ENCODE results near the gene ARID3C. TPM values are rescaled to one million over a fixed set of nuclear protein-coding genes. Genes with fewer than 3 reads are reported as not detected.

The ARID3C gene
- total RNA-seq, 4 donors from 2014 or later = 0.34 to 2.0 (median 0.50) TPM

DNA sequence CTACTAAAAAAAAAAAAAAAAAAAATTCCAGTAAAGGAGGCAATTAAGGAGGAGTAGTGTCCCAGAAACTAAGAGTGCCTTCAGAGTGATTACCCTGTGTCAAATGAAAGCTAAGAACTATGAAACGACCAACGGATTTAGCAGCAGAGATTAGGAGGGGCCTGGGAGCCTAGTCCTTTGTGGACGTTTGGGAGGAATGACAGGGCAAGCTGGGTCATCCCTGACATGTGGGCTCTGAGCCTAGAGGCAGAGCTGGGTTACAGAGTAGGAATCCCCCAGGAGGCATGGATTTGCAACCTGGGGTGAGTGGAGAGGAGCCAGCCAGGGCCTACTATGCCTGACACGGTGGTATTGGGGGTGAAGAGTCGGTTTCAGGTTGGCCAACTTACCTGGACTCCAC, 4.3 kb upstream of the ARID3C start:
- H3K4me3 ChIP-seq = no peak overlapping the region
- no peaks in the 10 kb centered on the region for H3K9me3 ChIP-seq
- H3K27ac ChIP-seq = no peak overlapping the region
- peaks cover 2% of the 10 kb centered on the region for H3K36me3 ChIP-seq
- peaks cover 37% of the 10 kb centered on the region for H3K4me1 ChIP-seq
- no peak for DNase-seq (ENCODE audit: low spot score in 2 of 2)
- H3K27me3 ChIP-seq = peaks cover 28% of the 10 kb centered on the region
- 65% methylated on average over 5 of the region's 5 CpGs for WGBS
- TF ChIP-seq POLR2A (IDR thresholded peaks at IDR 0.05) (no peak), EP300 (IDR thresholded peaks at IDR 0.05) (no peak), POLR2AphosphoS5 (IDR thresholded peaks at IDR 0.05) (no peak)
- TF ChIP-seq, protein P1, sequence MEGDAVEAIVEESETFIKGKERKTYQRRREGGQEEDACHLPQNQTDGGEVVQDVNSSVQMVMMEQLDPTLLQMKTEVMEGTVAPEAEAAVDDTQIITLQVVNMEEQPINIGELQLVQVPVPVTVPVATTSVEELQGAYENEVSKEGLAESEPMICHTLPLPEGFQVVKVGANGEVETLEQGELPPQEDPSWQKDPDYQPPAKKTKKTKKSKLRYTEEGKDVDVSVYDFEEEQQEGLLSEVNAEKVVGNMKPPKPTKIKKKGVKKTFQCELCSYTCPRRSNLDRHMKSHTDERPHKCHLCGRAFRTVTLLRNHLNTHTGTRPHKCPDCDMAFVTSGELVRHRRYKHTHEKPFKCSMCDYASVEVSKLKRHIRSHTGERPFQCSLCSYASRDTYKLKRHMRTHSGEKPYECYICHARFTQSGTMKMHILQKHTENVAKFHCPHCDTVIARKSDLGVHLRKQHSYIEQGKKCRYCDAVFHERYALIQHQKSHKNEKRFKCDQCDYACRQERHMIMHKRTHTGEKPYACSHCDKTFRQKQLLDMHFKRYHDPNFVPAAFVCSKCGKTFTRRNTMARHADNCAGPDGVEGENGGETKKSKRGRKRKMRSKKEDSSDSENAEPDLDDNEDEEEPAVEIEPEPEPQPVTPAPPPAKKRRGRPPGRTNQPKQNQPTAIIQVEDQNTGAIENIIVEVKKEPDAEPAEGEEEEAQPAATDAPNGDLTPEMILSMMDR (IDR thresholded peaks at IDR 0.05) = no peak

DNA sequence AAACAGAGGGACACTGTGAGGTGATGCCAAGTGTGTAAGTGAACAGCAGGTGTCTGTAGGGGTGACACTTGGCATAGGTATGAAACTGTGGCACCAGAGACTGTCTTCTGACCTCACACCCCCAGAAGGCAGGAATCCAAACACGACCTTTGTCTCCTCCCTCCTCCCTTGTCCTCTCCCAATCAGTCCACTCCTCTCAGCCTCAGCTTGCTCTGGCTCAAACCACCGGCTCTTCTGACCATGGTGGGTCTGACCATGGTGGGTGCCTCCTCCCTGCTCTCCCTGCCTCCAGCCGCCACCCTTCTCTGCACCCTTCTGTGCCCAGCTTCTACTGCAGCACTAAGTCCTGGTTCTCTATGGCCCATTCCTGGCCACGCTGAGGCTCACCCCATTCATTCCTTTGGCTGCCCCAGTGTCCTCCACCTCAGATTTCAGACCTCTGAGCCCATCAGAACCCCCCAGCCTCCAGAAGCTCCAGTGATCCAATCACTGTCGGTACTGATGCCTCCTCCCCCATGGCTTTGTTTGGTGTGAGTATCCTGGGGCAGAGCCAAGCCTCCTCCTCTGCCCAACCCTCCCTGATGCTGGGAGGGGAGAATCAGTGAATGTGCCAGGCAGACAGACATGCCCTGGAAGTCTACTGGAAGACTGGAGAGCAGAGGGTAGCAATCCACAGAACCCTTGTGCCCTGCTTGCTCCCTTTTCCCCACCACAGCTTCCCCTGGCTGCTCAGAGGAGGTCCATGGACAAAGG, 1.7 kb upstream of the ARID3C start:
- 29% methylated on average over 5 of the region's 5 CpGs for WGBS
- Histone ChIP-seq H3K4me3 (no peak overlapping the region), H3K4me1 (peaks cover 20% of the 10 kb centered on the region), H3K27ac (no peak overlapping the region), H3K27me3 (peaks cover 53% of the 10 kb centered on the region), H3K36me3 (peaks cover 2% of the 10 kb centered on the region), H3K9me3 (no peaks in the 10 kb centered on the region)
- no peak for DNase-seq (ENCODE audit: low spot score in 2 of 2)
- TF ChIP-seq EP300 (IDR thresholded peaks at IDR 0.05) = no peak
- no peak for TF ChIP-seq POLR2AphosphoS5 (IDR thresholded peaks at IDR 0.05)
- TF ChIP-seq POLR2A (IDR thresholded peaks at IDR 0.05) = no peak
- TF ChIP-seq, protein P1 (IDR thresholded peaks at IDR 0.05) = no peak

DNA sequence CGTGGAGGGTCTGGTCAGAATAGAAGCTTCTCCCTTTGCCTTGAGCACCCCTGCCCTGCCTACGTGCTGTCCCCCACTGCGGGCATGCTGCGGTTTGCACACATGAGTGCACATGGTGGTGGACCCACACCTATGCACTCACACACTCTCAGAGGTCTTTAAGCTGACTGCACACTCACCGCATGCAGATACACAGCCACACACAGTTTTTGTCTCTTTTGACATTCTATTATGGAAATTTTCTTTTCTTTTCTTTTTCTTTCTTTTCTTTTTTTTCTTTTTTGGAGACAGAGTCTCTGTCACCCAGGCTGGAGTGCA, 584 bp upstream of the ARID3C start:
- TF ChIP-seq EP300 (IDR thresholded peaks at IDR 0.05) (no peak), POLR2AphosphoS5 (IDR thresholded peaks at IDR 0.05) (no peak), POLR2A (IDR thresholded peaks at IDR 0.05) (no peak)
- TF ChIP-seq, protein P1 (IDR thresholded peaks at IDR 0.05) = no peak
- 41% methylated on average over 5 of the region's 5 CpGs for WGBS
- peaks cover 20% of the 10 kb centered on the region for H3K4me1 ChIP-seq
- no peak overlapping the region for H3K27ac ChIP-seq
- no peak for DNase-seq (ENCODE audit: low spot score in 2 of 2)
- peak overlapping the region; percentile 50 for H3K4me3 ChIP-seq
- H3K36me3 ChIP-seq = no peaks in the 10 kb centered on the region
- no peaks in the 10 kb centered on the region for H3K9me3 ChIP-seq
- peaks cover 64% of the 10 kb centered on the region for H3K27me3 ChIP-seq

GRCh38 chr9:34627716-34628655, 880 bp downstream of the ARID3C start:
- no peaks in the 10 kb centered on the region for H3K36me3 ChIP-seq
- WGBS = 71% methylated on average over 20 of the region's 20 CpGs
- peak overlapping the region; percentile 50 for H3K4me3 ChIP-seq
- no peak for TF ChIP-seq EP300 (IDR thresholded peaks at IDR 0.05)
- no peak for TF ChIP-seq POLR2AphosphoS5 (IDR thresholded peaks at IDR 0.05)
- TF ChIP-seq, protein P1 (IDR thresholded peaks at IDR 0.05) = no peak
- no peak for TF ChIP-seq POLR2A (IDR thresholded peaks at IDR 0.05)
- no peaks in the 10 kb centered on the region for H3K9me3 ChIP-seq
- peaks cover 77% of the 10 kb centered on the region for H3K27me3 ChIP-seq
- peaks cover 24% of the 10 kb centered on the region for H3K4me1 ChIP-seq
- DNase-seq (ENCODE audit: low spot score in 2 of 2) = no peak
- H3K27ac ChIP-seq = no peak overlapping the region

- peaks cover 76% of the 10 kb centered on the region for H3K27me3 ChIP-seq
- WGBS = 80% methylated on average over 3 of the region's 3 CpGs
Measured at GRCh38 chr9:34625186-34625486, 3.7 kb downstream of the ARID3C start.

More at GRCh38 chr9:34625186-34625486, 3.7 kb downstream of the ARID3C start:
- Histone ChIP-seq H3K27ac (no peak overlapping the region), H3K4me3 (no peak overlapping the region), H3K9me3 (no peaks in the 10 kb centered on the region), H3K4me1 (peaks cover 41% of the 10 kb centered on the region), H3K36me3 (no peaks in the 10 kb centered on the region)
- TF ChIP-seq POLR2AphosphoS5 (IDR thresholded peaks at IDR 0.05) (no peak), POLR2A (IDR thresholded peaks at IDR 0.05) (no peak), EP300 (IDR thresholded peaks at IDR 0.05) (no peak)
- TF ChIP-seq, protein P1 (IDR thresholded peaks at IDR 0.05) = no peak
- no peak for DNase-seq (ENCODE audit: low spot score in 2 of 2)
